HG03521 (cell line): Measurements from ENCODE around the gene RGS9BP.
"Not testable (repeated sequence)": the region's sequence is repeated elsewhere in the genome, so short reads cannot be mapped to it uniquely, and the experiment has no call there.

Experiments used
- ATAC-seq: cut with Tn5 transposase; IDR thresholded peaks from one replicate; pipeline ENCODE4 v1.9.1; 2021; ENCODE audit warnings: mild to moderate bottlenecking, moderate library complexity; ENCODE audit not compliant: unreplicated experiment

Gene RGS9BP

DNA sequence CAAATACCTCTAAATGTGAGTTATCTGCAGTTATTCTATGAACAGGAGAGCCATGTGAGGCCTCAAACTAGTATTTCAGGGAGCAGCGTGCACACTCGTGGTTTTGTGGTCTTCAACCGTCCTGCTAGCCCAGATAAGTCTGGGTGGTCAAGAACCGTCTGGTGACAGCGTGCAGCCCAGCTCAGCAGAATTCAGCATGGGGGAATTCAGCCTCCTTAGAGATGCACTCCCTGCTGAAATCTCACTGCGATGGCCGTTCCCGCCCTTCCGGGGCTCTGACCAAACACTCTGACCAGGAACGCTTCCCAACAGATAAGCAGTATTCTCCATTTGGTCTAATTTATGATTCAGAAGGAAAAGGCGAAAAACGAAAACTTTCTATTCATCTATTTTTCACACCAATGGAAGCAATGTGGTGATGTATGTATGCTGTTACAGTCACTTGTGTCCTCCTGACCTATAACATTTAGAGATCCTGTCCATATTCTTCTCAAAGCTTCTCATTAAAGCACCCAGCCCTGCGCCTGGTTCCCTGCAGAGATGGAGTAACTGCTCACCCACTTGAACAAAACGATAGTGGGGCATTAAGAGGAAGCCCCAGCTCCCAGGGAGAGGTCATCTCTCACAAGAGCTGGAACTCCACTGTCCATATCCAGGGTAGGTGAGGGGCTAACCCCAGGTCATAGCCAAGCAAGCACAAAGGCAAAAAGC, 3.6 kb upstream of the RGS9BP start:
- no peak for ATAC-seq

DNA sequence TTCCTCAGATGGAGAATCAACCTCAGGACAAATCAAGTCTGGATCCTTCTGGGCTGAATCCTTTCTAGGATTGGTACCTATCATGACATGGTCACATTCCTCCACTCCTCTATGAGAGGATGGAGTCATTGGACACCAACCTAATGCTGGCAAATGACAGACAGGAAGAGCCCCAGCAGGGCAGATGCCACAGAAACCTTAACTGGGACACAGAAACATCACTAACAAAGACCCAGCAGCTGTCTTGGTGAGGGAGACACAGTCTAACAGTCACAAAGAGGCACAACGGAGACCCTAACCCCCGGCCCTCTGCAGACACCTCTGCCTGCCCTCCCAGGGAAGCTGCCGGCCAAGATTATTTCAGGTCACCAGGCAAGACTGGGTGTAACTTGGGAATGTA, 2.8 kb upstream of the RGS9BP start:
- no peak for ATAC-seq

DNA sequence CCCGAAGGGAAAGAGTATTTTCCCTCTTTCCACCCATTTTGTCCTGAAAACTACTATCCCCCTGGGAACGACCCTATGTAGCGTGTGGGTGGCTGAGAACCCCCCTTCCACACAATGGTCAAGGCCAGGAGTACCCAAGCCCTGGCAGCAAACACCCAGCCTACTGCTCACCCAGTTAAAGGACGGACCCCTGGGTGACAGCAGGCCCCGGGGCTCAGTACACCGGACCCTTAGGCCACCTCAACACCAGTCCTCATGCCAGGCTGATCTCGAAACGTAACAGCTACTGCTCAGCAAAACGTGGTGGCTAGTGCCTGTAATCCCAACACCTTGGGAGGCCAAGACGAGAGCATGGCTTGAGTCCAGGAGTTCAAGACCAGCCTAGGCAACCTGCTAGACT, 2.1 kb upstream of the RGS9BP start:
- no peak for ATAC-seq

DNA sequence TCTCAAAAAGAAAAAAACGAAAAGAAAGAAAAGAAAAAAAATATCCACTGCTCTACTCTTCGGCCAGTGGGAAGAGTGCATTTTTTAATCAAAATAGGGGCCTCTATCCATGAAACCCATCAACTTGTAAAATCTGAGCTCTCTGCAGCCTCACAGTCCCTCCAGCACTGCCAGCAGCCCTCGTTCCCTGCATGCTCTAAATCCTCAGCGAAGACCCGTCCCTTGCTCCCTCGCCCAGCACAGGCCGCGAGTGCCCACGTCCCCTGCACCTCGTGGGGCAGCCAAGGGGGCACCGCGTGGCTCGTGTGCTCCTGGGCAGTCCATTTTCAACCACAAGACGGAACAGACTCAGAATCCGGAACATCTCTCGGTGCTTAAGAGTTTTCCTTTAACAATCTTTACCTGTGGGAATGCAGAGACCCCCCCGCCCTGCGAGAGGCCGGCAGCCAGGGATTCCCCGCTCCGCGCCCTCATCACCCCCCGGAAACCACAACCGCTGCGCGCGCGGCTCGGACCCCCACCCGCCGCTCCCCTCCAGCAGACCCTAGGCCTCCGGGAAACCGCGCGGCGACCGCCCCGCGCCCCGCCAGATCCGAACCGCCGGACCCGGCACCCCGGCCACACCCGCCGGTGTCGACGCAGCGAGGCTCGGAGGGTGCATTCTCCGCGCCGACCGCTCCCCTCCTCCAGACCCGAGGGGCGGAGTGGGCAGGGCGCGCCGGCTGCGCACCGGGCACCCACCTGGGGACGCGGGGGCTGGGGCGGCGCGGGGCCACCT, 1.3 kb upstream of the RGS9BP start:
- no peak for ATAC-seq

DNA sequence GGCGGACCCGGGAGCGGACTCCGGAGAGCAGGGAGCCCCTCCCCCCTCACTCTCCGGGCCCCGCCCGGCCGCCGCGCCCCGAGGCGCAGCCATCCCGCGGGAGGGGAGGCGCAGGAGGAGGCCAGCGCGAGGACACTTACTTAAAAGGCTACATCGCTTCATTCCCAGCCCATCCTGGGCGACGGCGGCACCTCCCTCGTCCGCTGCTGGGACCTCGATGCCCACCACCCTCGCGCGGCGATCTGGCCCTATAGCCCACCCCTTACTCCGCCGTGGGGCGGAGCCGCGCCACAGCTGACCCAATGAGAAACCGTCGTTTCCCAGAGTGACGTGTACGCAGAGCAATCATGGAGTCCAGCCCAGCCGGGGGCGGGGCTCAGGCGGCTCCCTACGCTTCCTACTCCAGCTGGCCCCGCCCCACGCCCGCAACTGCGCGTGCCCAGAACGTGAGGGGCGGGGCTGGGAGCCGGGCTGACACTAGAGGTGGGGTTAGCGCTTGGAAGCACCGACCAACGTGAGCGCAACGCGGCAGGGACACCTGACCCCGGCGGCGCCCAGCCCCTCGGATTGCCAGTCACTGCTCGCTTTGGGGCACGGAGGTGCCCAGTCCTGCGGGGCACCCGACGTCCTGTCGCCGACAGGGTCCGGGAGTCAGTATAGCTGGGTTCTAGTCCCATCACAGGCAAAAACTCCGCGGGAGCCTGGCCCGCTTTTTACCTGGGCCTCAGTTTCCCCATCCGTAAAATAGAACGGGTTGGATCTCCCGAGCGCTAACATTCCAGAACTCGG, 523 bp upstream of the RGS9BP start, which contains the start of gene ANKRD27:
TSS of gene ANKRD27 (minus strand) at position 250 of the 789 bp plus-strand sequence. CDS start 16,165 bp downstream, outside the sequence.
- peak; percentile 95 for ATAC-seq

DNA sequence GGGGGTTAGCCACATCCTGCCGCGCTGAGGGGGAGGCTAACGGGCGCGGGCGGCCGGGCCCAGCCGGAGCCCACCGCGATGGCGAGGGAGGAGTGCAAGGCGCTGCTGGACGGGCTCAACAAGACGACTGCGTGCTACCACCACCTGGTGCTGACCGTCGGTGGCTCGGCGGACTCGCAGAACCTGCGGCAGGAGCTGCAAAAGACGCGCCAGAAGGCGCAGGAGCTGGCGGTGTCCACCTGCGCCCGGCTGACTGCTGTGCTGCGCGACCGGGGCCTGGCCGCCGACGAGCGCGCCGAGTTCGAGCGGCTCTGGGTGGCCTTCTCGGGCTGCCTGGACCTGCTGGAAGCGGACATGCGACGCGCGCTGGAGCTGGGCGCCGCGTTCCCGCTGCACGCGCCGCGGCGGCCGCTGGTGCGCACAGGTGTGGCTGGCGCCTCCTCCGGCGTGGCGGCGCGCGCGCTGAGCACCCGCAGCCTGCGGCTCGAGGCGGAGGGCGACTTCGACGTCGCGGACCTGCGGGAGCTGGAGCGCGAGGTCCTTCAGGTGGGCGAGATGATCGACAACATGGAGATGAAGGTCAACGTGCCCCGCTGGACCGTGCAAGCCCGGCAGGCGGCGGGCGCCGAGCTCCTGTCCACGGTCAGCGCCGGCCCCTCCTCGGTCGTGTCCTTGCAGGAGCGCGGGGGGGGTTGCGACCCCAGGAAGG, 692 bp downstream of the RGS9BP start:
- ATAC-seq, result no peak

DNA sequence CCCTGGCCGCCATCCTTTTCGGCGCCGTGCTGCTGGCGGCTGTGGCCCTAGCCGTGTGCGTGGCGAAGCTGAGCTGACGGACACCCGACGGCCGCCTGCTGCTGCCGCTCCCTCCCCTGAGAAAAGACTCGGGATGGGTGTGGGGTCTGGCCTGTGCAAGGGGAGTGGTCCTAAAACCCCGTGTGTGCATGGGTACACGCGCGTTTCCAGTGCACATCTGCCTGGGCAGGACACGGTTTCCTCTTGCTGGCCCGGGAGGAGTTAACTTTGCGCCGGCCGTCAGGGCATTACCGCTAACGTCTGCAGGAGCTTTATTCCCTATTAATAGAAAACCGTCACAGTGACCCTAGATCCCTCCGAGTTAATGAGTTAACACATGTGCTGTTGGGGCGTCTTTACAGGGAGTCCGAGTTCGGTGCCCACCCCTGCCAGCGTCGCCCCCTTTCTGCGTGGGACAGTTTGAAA, 1.3 kb downstream of the RGS9BP start:
- ATAC-seq, result no peak

DNA sequence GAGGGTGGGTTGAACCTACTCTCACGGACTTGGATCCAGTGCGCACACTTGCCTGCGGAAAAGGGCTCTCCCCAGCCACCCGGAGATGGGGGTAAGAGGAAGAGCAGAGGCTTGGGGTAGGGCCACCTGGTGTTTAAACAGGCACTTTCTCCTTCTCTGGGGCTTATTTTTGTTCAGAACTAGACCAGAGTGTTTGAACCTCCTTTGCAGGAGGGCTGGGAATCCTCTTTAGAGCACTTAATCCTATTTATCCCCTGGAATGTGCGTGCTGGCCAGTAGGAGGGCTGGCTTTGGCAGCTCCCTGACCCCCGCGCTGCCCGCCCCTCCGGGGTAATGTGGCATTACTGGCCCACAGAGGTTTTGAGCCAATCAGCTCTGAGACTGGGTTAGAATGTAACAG, 2.0 kb downstream of the RGS9BP start:
- no peak for ATAC-seq

DNA sequence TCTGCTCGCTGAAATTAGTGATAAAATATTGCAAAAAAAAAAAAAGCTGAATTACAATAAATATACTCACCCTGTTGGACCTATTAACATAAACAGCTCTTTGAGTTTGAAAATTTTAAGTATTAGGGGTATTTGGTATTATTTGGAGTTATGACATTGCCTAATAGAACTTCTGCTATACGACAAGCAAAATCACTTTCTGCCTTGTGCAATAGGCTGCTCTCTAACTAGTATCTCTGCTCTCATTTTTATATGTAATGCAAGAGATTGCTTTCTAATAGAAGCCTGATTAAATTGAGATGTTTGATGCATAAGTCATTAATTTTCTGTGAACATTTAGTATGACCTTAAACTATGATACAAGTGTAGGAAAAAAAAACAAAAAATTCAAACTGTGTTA, 5.3 kb downstream of the RGS9BP start:
- ATAC-seq, result no peak

DNA sequence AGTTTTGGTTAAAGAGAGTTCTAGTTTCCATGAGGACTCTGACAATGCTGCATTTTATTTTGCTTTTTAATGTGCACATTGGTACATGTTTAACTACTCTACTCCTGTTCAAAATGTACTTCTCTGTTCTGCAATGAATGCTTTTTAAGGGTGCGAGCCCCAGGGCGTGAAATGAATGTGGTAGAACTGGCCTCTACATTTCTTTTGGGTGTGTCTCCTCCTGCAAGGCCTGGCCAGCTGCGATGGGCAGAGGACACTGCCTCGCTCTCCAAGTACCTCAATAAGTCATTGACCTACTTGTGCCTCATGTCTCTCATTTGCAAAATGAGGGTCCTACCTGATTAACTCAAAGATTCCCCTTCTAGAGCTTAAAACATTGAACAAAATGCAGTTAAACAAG, 6.7 kb downstream of the RGS9BP start:
- ATAC-seq, result no peak

DNA sequence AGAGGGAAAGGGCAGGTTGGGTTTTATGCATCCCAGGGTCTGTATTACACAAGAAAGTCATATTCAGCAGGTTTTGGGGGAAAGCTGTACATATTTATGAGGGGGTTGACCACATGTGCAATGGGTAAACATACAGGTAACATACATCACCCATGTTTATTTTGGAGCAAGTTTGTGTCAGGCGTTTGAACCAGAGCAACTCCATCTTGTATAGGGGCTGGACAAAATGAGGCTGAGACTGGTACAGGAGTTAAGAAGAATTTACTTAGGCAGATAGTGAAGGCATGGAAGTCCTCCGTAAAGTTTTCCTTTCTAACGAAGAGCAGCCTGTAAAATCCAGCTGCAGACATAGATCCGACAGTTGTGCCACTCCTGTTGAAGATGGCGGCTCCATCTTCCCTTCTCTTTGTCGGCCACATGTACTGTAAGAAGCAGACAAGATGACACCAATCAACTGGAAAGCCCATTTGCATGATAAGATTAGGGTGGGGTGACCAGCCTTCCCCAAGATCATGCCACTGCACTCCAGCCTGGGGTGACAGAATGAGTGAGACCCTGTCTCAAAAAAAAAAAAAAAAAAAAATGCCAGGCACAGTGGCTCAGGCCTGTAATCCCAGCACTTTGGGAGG, 11.3 kb downstream of the RGS9BP start:
- no peak for ATAC-seq

DNA sequence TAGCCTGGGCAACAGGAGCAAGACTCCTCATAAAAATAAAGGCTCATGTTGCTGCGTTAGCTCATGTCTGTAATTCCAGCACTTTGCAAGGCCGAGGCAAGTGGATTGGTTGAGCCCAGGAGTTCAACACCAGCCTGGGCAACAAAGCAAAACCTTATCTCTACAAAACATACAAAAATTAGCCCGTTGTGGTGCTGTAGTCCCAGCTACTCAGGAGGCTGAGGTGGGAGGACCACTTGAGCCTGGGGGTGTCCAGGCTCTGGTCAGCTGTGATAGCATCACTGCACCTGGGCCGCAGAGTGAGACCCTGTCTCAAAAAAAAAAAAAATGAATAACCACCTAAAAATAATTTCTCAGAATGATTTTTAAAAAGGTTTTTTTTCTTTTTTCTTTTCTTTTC, 12.0 kb downstream of the RGS9BP start:
- no peak for ATAC-seq

DNA sequence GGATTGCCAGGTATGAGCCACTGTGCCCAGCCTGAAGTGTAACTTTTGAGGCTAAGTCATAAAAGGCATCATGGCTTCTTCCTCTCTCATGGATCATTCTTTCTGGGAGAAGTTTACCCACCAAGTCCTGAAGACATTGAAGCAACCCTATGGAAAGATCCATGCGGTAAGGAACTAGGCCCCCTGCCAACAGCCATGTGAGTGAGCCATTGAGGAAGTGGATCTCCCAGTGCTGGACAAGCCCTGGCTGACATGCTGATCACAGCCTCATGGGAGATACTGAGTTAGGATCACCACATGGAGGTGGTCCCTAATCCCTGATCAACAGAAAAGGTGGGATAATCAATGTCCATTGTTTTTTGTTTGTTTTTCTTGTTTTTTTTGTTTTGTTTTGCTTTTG, 12.7 kb downstream of the RGS9BP start:
- no peak for ATAC-seq

DNA sequence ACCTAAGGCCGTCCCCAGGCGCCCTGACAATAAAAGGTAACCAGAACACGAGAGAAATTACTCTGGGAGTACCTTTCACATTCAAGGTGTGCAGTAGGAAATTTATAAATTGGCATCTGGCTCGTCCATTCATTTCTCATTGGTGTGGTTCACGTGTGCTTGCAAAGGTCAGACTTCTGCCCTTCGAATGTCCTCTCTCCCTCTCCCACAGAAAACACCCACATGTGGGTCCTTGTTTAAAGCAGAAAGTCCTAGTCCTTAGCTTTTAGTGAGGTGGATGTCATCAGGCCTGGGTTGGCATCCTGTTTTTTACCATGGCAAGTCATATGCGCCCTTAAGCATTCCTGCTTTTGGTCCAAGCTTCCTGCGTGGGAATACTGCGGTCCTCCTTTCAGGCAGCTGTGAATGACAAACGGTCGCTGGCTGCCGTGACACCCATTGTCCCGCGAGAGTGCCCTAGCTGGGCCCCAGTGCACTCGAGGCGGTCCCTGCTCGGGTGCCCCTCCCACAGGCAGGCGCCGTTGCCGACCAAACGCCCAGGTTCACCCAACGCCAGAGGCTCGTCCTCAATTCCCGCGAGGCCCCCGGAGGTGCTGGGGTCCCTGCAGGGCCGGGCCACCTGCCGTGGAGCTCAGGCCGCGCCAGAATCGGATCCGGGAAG, 15.8 kb downstream of the RGS9BP start, which contains the start of gene NUDT19:
TSS of gene NUDT19 (plus strand) at position 531 of the 661 bp plus-strand sequence. CDS start 140 bp downstream, outside the sequence.
- ATAC-seq, result peak; percentile 75

DNA sequence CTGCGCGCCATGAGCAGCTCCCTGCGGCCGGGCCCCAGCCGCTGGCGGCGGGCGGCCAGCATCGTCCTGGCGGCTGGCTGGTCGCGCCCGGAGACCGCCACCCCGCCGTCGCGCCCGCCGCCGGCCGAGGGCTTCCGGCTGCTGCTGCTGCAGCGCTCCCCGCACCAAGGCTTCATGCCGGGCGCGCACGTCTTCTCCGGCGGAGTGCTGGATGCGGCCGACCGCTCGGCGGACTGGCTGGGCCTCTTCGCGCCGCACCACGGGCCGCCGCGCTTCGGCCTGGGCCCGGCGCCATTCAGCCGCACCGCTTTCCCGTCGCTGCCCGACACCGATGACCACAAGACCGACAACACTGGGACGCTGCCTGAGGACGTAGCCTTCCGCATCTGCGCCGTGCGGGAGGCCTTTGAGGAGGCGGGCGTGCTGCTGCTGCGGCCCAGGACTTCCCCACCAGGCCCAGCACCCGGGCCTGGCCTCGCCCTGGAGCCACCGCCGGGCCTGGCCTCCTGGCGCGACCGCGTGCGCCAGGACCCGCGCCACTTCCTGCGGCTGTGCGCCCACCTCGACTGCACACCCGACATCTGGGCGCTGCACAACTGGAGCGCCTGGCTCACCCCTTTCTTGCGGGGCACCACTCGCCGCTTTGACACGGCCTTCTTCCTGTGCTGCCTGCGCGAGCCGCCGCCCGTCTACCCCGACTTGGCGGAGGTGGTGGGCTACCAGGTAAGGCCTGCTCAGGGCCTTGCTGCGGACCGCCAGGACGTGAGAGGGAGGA, 16.5 kb downstream of the RGS9BP start:
- ATAC-seq, result peak; percentile 51

DNA sequence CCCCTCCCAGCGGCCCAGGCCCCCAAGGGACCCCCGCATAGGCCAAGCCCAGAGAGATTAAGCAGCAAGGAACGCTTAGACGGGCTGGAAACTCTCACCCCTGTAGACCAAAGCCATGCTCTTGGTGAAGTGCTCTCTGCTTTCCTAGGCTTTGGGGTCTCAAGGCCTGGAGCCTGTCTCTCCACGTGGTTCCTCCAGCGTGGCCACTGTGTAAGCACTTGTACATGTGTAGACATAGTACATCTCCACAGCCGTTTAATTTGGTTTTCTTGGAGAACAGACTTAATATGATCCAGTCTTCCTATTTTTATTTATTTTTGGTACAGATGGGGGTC, 17.0 kb downstream of the RGS9BP start:
- no peak for ATAC-seq

DNA sequence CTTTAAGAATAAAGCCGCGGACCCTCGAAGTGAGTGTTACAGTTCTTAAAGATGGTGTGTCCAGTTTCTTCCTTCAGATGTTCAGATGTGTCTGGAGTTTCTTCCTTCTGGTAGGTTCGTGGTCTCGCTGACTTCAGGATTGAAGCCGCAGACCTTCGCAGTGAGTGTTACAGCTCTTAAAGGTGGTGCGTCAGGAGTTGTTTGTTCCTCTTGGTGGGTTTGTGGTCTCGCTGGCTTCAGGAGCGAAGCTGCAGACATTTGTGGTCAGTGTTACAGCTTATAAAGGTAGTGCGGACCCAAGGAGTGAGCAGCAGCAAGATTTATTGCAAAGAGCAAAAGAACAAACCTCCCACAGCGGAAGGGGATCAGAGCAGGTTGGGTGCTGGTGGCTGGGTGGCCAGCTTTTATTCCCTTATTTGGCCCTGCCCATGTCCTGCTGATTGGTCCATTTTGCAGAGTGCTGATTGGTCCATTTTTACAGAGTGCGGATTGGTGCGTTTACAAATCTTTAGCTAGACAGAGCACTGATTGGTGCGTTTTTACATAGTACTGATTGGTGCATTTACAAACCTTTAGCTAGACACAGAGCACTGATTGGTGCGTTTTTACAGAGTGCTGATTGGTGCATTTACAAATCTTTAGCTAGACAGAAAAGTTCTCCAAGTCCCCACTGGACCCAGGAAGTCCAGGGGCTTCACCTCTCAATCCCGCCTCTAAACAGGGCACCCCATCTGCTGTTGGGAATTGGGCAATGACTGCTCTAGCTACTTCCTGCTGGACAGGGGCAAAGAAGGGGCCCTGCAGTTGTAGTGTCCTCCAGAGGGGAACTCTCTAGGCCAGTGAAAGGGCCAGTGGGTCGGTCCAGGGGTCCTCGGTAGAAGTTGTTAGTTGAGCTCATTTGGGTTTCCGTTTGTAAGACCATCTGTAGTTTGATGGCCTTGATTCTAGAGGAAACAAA, 17.8 kb downstream of the RGS9BP start:
- ATAC-seq, result not testable (repeated sequence)

DNA sequence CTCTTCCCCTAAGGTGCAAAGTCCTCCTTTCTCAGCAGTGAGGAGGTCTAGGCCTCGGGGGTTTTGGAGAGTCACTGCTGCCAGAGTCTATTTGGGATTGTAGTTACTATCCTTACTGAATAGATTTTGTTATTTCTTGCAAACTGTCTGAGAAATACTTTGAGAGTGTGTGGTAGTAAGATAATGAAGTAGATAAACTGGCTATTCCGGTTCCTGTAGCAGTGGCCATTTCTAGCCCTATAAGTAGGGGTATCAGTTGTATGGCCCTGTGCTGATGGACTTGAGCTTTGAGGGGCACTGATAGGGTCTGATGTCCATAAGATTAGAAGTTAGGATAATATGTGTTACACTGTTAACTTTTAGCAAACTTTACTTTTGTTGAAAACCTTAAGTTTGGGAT, 18.7 kb downstream of the RGS9BP start:
- not testable (repeated sequence) for ATAC-seq
